HCT116 (cell line): ENCODE results near the gene FOXN3. TPM values are rescaled to one million over a fixed set of nuclear protein-coding genes. Genes with fewer than 3 reads are reported as not detected.

Experiments used
- ATAC-seq: fragments of 200-7000 bp; cut with Tn5 transposase; 2 replicates; pipeline ENCODE4 v1.9.1; 2020; ENCODE audit warnings: mild to moderate bottlenecking, moderate library complexity
- BruUV-seq: library from RNA; stranded (reverse); fragments of 400-500 nt; replicated peaks from 2 replicates; lab custom pipeline; 2021; lab: Mats Ljungman, UMichigan
- CTCF ChIA-PET: fragments of 300-600 bp; sonication (Branson Sonifier 250); formaldehyde crosslinking; loops from one replicate; lab custom pipeline; 2021; ENCODE audit warnings: antibody characterized with exemption; lab: Charles Lee
- POLR2A ChIA-PET: fragments of 300-600, 350-600 bp; sonication (Branson Sonifier 250); formaldehyde crosslinking; loops from one replicate; lab custom pipeline; 2021; ENCODE audit warnings: antibody characterized with exemption; lab: Charles Lee
- RAD21 ChIA-PET, 2 experiments: fragments of 300-600 bp; sonication (Branson Sonifier 250); formaldehyde crosslinking; loops; one replicate each; lab custom pipeline; 2023; ENCODE audit warnings: low total read pairs in 2 of 2; ENCODE audit not compliant: uncharacterized antibody in 2 of 2, unreplicated experiment in 2 of 2, low non-redundant PET in 1 of 2; lab: Charles Lee
- DNase-seq: peaks from one replicate; pipeline ENCODE4 v3.0.0-alpha.2; 2010; ENCODE audit warnings: low read depth, low spot score
- H2AFZ ChIP-seq: fragments of 200-600 bp; shearing (Covaris generic), sonication (generic); 2 replicates; pipeline ENCODE4 v1.6.1; 2017; ENCODE audit warnings: low read depth, mixed run types, mixed read lengths, antibody characterized with exemption, low read length; ENCODE audit not compliant: poor library complexity, severe bottlenecking
- H3K27ac ChIP-seq: 2 replicates; pipeline ENCODE4 v1.5.1; 2012; ENCODE audit warnings: low read depth, low read length
- H3K27me3 ChIP-seq: fragments of 200-600 bp; sonication (generic); 2 replicates; pipeline ENCODE4 v1.6.1; 2016; ENCODE audit warnings: mixed run types, low read length, mixed read lengths; ENCODE audit not compliant: insufficient read depth
- H3K36me3 ChIP-seq, 2 experiments: fragments of 200-500 bp in 1 of 2; fragments of 200-600 bp in 1 of 2; sonication (Bioruptor generic) in 1 of 2; sonication (generic) in 1 of 2; 2 replicates each; pipeline versions ENCODE4 v1.5.1 to v1.6.1; 2014 to 2016; ENCODE audit warnings: low read length in 2 of 2, inconsistent platforms in 1 of 2, mixed read lengths in 1 of 2, mixed run types in 1 of 2; ENCODE audit not compliant: insufficient read depth in 2 of 2, control insufficient read depth in 1 of 2
- H3K4me1 ChIP-seq, 2 experiments: fragments of 200-600 bp in 1 of 2; sonication (generic) in 1 of 2; 2 replicates each; pipeline versions ENCODE4 v1.5.1 to v1.6.1; 2012 to 2017; ENCODE audit warnings: low read length in 2 of 2, inconsistent platforms in 1 of 2, mild to moderate bottlenecking in 1 of 2, mixed read lengths in 1 of 2, mixed run types in 1 of 2, moderate library complexity in 1 of 2; ENCODE audit not compliant: insufficient read depth in 2 of 2, control insufficient read depth in 1 of 2
- H3K4me2 ChIP-seq: fragments of 200-600 bp; sonication (generic); 2 replicates; pipeline ENCODE4 v1.6.1; 2017; ENCODE audit warnings: mixed run types, low read length, mixed read lengths
- H3K4me3 ChIP-seq, 2 experiments: fragments of 200-600 bp in 1 of 2; sonication (generic) in 1 of 2; replicated peaks in 1 of 2; 2 replicates each; pipeline ENCODE4 v1.5.1; 2011 to 2016; ENCODE audit warnings: low read length in 2 of 2, control low read depth in 1 of 2, low read depth in 1 of 2, mild to moderate bottlenecking in 1 of 2, mixed read lengths in 1 of 2, mixed run types in 1 of 2
- H3K79me2 ChIP-seq: fragments of 200-600 bp; sonication (generic); 2 replicates; pipeline ENCODE4 v1.6.1; 2017; ENCODE audit warnings: mild to moderate bottlenecking, mixed run types, low read length, moderate library complexity, mixed read lengths; ENCODE audit not compliant: insufficient read depth
- H3K9ac ChIP-seq: fragments of 200-600 bp; sonication (generic); 2 replicates; pipeline ENCODE4 v1.6.1; 2016; ENCODE audit warnings: low read length, mixed read lengths
- H3K9me2 ChIP-seq: fragments of 200-600 bp; sonication (generic), shearing (Covaris generic); 2 replicates; pipeline ENCODE4 v1.6.1; 2017; ENCODE audit warnings: mixed run types, mild to moderate bottlenecking, moderate library complexity; ENCODE audit not compliant: insufficient read depth
- H3K9me3 ChIP-seq, 2 experiments: fragments of 200-500 bp in 1 of 2; fragments of 200-600 bp in 1 of 2; sonication (Bioruptor generic) in 1 of 2; sonication (generic) in 1 of 2; 2 replicates each; pipeline ENCODE4 v1.6.1; 2014 to 2017; ENCODE audit warnings: low read length in 2 of 2, mixed read lengths in 2 of 2, inconsistent platforms in 1 of 2, low read depth in 1 of 2, mild to moderate bottlenecking in 1 of 2, mixed run types in 1 of 2, moderate library complexity in 1 of 2; ENCODE audit not compliant: control insufficient read depth in 1 of 2, insufficient read depth in 1 of 2
- H4K20me1 ChIP-seq: fragments of 200-600 bp; sonication (generic), shearing (Covaris generic); 2 replicates; pipeline ENCODE4 v1.6.1; 2017; ENCODE audit warnings: mixed run types, mild to moderate bottlenecking, moderate library complexity; ENCODE audit not compliant: insufficient read depth
- ATF3 ChIP-seq: IDR thresholded peaks from 2 replicates; pipeline ENCODE4 v1.6.1; 2012
- CBX3 ChIP-seq: IDR thresholded peaks from 2 replicates; pipeline ENCODE4 v1.6.1; 2012; ENCODE audit warnings: low read depth
- CEBPB ChIP-seq: IDR thresholded peaks from 2 replicates; pipeline ENCODE4 v1.6.1; 2012; ENCODE audit warnings: low read depth
- CTCF ChIP-seq, 3 experiments: fragments of 200-600 bp in 1 of 3; sonication (generic) in 1 of 3; IDR thresholded peaks in 2 of 3; conservative IDR thresholded peaks in 1 of 3; 2 replicates each; pipeline ENCODE4 v1.5.1; 2012 to 2017; ENCODE audit warnings: low read depth in 2 of 3, low read length in 2 of 3, antibody characterized with exemption in 1 of 3, borderline replicate concordance in 1 of 3, control low read depth in 1 of 3, mild to moderate bottlenecking in 1 of 3, mixed read lengths in 1 of 3, mixed run types in 1 of 3, moderate library complexity in 1 of 3; ENCODE audit not compliant: insufficient read depth in 1 of 3
- EGR1 ChIP-seq: IDR thresholded peaks from 2 replicates; pipeline ENCODE4 v1.6.1; 2012; ENCODE audit warnings: low read depth
- ELF1 ChIP-seq: IDR thresholded peaks from 2 replicates; pipeline ENCODE4 v1.6.1; 2012; ENCODE audit warnings: low read depth, borderline replicate concordance
- EZH2 ChIP-seq: fragments of 200-600 bp; sonication (generic); IDR thresholded peaks from 2 replicates; pipeline ENCODE4 v1.6.1; 2017; ENCODE audit warnings: antibody characterized with exemption, mixed run types
- EZH2phosphoT487 ChIP-seq: fragments of 200-600 bp; IDR thresholded peaks from 2 replicates; pipeline ENCODE4 v1.6.1; 2018; ENCODE audit warnings: antibody characterized with exemption, borderline replicate concordance
- JUND ChIP-seq: IDR thresholded peaks from 2 replicates; pipeline ENCODE4 v1.6.1; 2012
- MAX ChIP-seq: IDR thresholded peaks from 2 replicates; pipeline ENCODE4 v1.6.1; 2012
- POLR2A ChIP-seq: IDR thresholded peaks from 2 replicates; pipeline ENCODE4 v1.7.0; 2011; ENCODE audit warnings: borderline replicate concordance; ENCODE audit not compliant: insufficient read depth, insufficient read length; ENCODE audit errors: extremely low read depth
- RAD21 ChIP-seq: IDR thresholded peaks from 2 replicates; pipeline ENCODE4 v1.6.1; 2012; ENCODE audit warnings: low read depth, mild to moderate bottlenecking
- REST ChIP-seq: IDR thresholded peaks from 2 replicates; pipeline ENCODE4 v1.6.1; 2012; ENCODE audit warnings: low read depth
- TCF7L2 ChIP-seq: IDR thresholded peaks from 2 replicates; pipeline ENCODE4 v1.7.0; 2011; ENCODE audit warnings: borderline replicate concordance, inconsistent platforms; ENCODE audit not compliant: insufficient read depth, insufficient read length; ENCODE audit errors: extremely low read depth
- ZBTB33 ChIP-seq: IDR thresholded peaks from 2 replicates; pipeline ENCODE4 v1.6.1; 2011; ENCODE audit warnings: mild to moderate bottlenecking, low read length, moderate library complexity; ENCODE audit not compliant: insufficient replicate concordance; ENCODE audit errors: extremely low read depth
- ZNF274 ChIP-seq: fragments of 200-500 bp; sonication (Bioruptor generic); IDR thresholded peaks from 2 replicates; pipeline ENCODE4 v1.6.1; 2014; ENCODE audit warnings: mild to moderate bottlenecking, low read depth, low read length, inconsistent platforms
- intact Hi-C: fragments of 100-400 bp; cut with micrococcal nuclease; formaldehyde crosslinking; loops from 2 replicates; pipeline ENCODE4 v1.10.0; 2022
- total RNA-seq: library from RNA; stranded (reverse); gene quantifications from one replicate; pipeline ENCODE4 v1.2.1, GENCODE V29; 2021; ENCODE audit not compliant: unreplicated experiment

FOXN3 gene
- total RNA-seq, 1 experiment from 2014 or later, result 20.0 TPM

- ATAC-seq, result no peak
- ChIA-PET RAD21 (no interaction called here), POLR2A (no interaction called here)
- Histone ChIP-seq H3K9me3 (no peaks in the 10 kb centered on the region), H3K4me1 (no peaks in the 10 kb centered on the region), H2AFZ (no peak overlapping the region), H3K27me3 (no peaks in the 10 kb centered on the region), H3K27ac (no peak overlapping the region), H3K4me2 (no peak overlapping the region), H3K9ac (no peak overlapping the region)
- intact Hi-C loops, result no loop called here
- BruUV-seq, result no TSS peak
- TF ChIP-seq MAX (no peak), EGR1 (no peak), ATF3 (no peak), EZH2 (no peak), RAD21 (no peak), REST (no peak), CEBPB (no peak), JUND (no peak), ZNF274 (no peak), ZBTB33 (no peak), TCF7L2 (no peak), CBX3 (no peak), ELF1 (no peak), EZH2phosphoT487 (no peak), POLR2A (no peak), CTCF (IDR thresholded peaks at IDR 0.05 in 2 of 3, conservative IDR thresholded peaks at IDR 0.05 in 1 of 3; ENCODE audit: borderline replicate concordance in 1 of 3, insufficient read depth in 1 of 3, low read depth in 2 of 3, low read length in 2 of 3) (no peak)
- TF ChIP-seq, all 23 proteins: peak for 0
- H4K20me1 ChIP-seq, result no peaks in the 10 kb centered on the region; the same call in 1 of the 2 replicates
- H3K36me3 ChIP-seq, result no peaks in the 10 kb centered on the region
- CTCF ChIA-PET, result no interaction called here
- no peaks in the 10 kb centered on the region for H3K9me2 ChIP-seq
- DNase-seq, result no peak
- H3K79me2 ChIP-seq, result no peaks in the 10 kb centered on the region
- no peak overlapping the region for H3K4me3 ChIP-seq
These were observed 63.9 kb downstream of the FOXN3 start for GRCh38 chr14:89352976-89353765.
